SK-N-SH (cell line): ENCODE data around the gene HARS1. TPM values are rescaled to one million over a fixed set of nuclear protein-coding genes. Genes with fewer than 3 reads are reported as not detected.

Source experiments
- CTCF ChIA-PET: fragments of 300-600, 350-600 bp; formaldehyde crosslinking; extraction: SDS; loops from one replicate; lab custom pipeline; 2021; lab: Yijun Ruan, JAX
- POLR2A ChIA-PET: fragments of 350-600 bp; sonication (Branson Sonifier 250); formaldehyde crosslinking; extraction: SDS; loops from one replicate; lab custom pipeline; 2020; ENCODE audit warnings: antibody characterized with exemption, inconsistent platforms; lab: Yijun Ruan, JAX
- DNase-seq: peaks from one replicate; pipeline ENCODE4 v3.0.0; 2012
- H2AFZ ChIP-seq: fragments of 200-600 bp; sonication (generic); 2 replicates; pipeline ENCODE4 v1.8.1; 2016; ENCODE audit warnings: antibody characterized with exemption, mild to moderate bottlenecking, low read depth
- H3F3A ChIP-seq: fragments of 200-600 bp; sonication (generic); replicated peaks from 2 replicates; pipeline ENCODE3; 2016; ENCODE audit warnings: antibody characterized with exemption, mild to moderate bottlenecking; ENCODE audit not compliant: insufficient read depth
- H3K27ac ChIP-seq, 2 experiments: fragments of 200-500 bp in 1 of 2; fragments of 200-600 bp in 1 of 2; sonication (Bioruptor generic) in 1 of 2; sonication (generic), shearing (Covaris generic) in 1 of 2; 2 replicates each; pipeline versions ENCODE4 v1.5.1 to v1.6.1; 2014 to 2016; ENCODE audit warnings: low read depth in 2 of 2, inconsistent platforms in 1 of 2, low read length in 1 of 2, mild to moderate bottlenecking in 1 of 2, mixed read lengths in 1 of 2
- H3K27me3 ChIP-seq: fragments of 200-600 bp; sonication (generic), shearing (Covaris generic); 2 replicates; pipeline ENCODE4 v1.6.1; 2016; ENCODE audit warnings: mixed run types; ENCODE audit not compliant: insufficient read depth
- H3K36me3 ChIP-seq, 2 experiments: fragments of 200-500 bp in 1 of 2; fragments of 200-600 bp in 1 of 2; sonication (Bioruptor generic) in 1 of 2; sonication (generic) in 1 of 2; replicated peaks in 1 of 2; 2 replicates each; pipeline versions ENCODE3 to v1.5.1; 2014 to 2016; ENCODE audit warnings: low read length in 1 of 2, mild to moderate bottlenecking in 1 of 2; ENCODE audit not compliant: insufficient read depth in 2 of 2, control insufficient read depth in 1 of 2
- H3K4me1 ChIP-seq, 2 experiments: fragments of 200-500 bp in 1 of 2; fragments of 200-600 bp in 1 of 2; sonication (Bioruptor generic) in 1 of 2; sonication (generic), shearing (Covaris generic) in 1 of 2; 2 replicates each; pipeline versions ENCODE4 v1.5.1 to v1.6.1; 2014 to 2016; ENCODE audit warnings: low read depth in 1 of 2, low read length in 1 of 2, mixed run types in 1 of 2; ENCODE audit not compliant: insufficient read depth in 2 of 2, control insufficient read depth in 1 of 2
- H3K4me2 ChIP-seq: fragments of 200-600 bp; sonication (generic), shearing (Covaris generic); 2 replicates; pipeline ENCODE4 v1.6.1; 2017; ENCODE audit warnings: mixed run types
- H3K4me3 ChIP-seq, 2 experiments: fragments of 200-500 bp in 1 of 2; fragments of 200-600 bp in 1 of 2; sonication (Bioruptor generic) in 1 of 2; sonication (generic), shearing (Covaris generic) in 1 of 2; 2 replicates each; pipeline versions ENCODE4 v1.5.1 to v1.8.1; 2014 to 2016; ENCODE audit warnings: low read depth in 2 of 2, inconsistent platforms in 1 of 2, low read length in 1 of 2, mild to moderate bottlenecking in 1 of 2, mixed read lengths in 1 of 2, moderate library complexity in 1 of 2
- H3K79me2 ChIP-seq: fragments of 200-600 bp; sonication (generic); 2 replicates; pipeline ENCODE4 v1.8.1; 2017; ENCODE audit warnings: mild to moderate bottlenecking; ENCODE audit not compliant: insufficient read depth
- H3K9ac ChIP-seq: fragments of 200-600 bp; sonication (generic); 2 replicates; pipeline ENCODE4 v1.6.1; 2017; ENCODE audit warnings: mixed run types
- H3K9me2 ChIP-seq: fragments of 200-600 bp; sonication (generic); 2 replicates; pipeline ENCODE4 v1.6.1; 2017; ENCODE audit warnings: mixed run types
- H3K9me3 ChIP-seq: fragments of 200-600 bp; sonication (generic); 2 replicates; pipeline ENCODE4 v1.6.1; 2017; ENCODE audit warnings: mixed run types, mild to moderate bottlenecking, moderate library complexity
- H4K20me1 ChIP-seq: fragments of 200-600 bp; sonication (generic); 2 replicates; pipeline ENCODE4 v1.6.1; 2017; ENCODE audit warnings: mild to moderate bottlenecking, mixed run types; ENCODE audit not compliant: insufficient read depth
- CHD2 ChIP-seq: fragments of 150-350 bp; IDR thresholded peaks from 2 replicates; pipeline ENCODE4 v1.6.1; 2018; ENCODE audit warnings: low read length; ENCODE audit not compliant: partially characterized antibody
- CTCF ChIP-seq: fragments of 200-600 bp; sonication (generic); IDR thresholded peaks from 2 replicates; pipeline ENCODE4 v1.6.1; 2017; ENCODE audit warnings: antibody characterized with exemption, mild to moderate bottlenecking, moderate library complexity
- EP300 ChIP-seq, 2 experiments: IDR thresholded peaks; 2 replicates each; pipeline versions ENCODE4 v1.4.0 to v1.6.1; 2012; ENCODE audit warnings: borderline replicate concordance in 1 of 2, low read depth in 1 of 2, low read length in 1 of 2
- EZH2phosphoT487 ChIP-seq: fragments of 200-600 bp; sonication (generic); IDR thresholded peaks from 2 replicates; pipeline ENCODE4 v1.6.1; 2017; ENCODE audit warnings: low read depth, mixed run types, mild to moderate bottlenecking, antibody characterized with exemption, moderate library complexity, borderline replicate concordance
- FOSL2 ChIP-seq: IDR thresholded peaks from 2 replicates; pipeline ENCODE4 v1.4.0; 2012; ENCODE audit warnings: low read depth, mild to moderate bottlenecking, moderate library complexity, borderline replicate concordance
- FOXJ3 ChIP-seq: sonication (generic); formaldehyde crosslinking; IDR thresholded peaks from 2 replicates; pipeline ENCODE4 v1.5.1; 2020; ENCODE audit warnings: mild to moderate bottlenecking, missing genetic modification reagents
- FOXM1 ChIP-seq: IDR thresholded peaks from 2 replicates; pipeline ENCODE4 v1.4.0; 2012; ENCODE audit warnings: low read depth, mild to moderate bottlenecking
- GABPA ChIP-seq: IDR thresholded peaks from 2 replicates; pipeline ENCODE4 v1.4.0; 2012; ENCODE audit warnings: low read depth, mild to moderate bottlenecking
- GATA2 ChIP-seq: sonication (generic); formaldehyde crosslinking; IDR thresholded peaks from 2 replicates; pipeline ENCODE4 v1.5.0; 2020; ENCODE audit warnings: mild to moderate bottlenecking, missing genetic modification reagents
- MAX ChIP-seq: IDR thresholded peaks from 2 replicates; pipeline ENCODE4 v1.4.0; 2012; ENCODE audit warnings: low read depth
- MEF2A ChIP-seq: IDR thresholded peaks from 2 replicates; pipeline ENCODE4 v1.4.0; 2012; ENCODE audit warnings: low read depth, borderline replicate concordance
- NFIC ChIP-seq: IDR thresholded peaks from 2 replicates; pipeline ENCODE4 v1.4.0; 2012; ENCODE audit warnings: borderline replicate concordance
- RAD21 ChIP-seq: IDR thresholded peaks from 2 replicates; pipeline ENCODE4 v1.6.1; 2012; ENCODE audit warnings: mild to moderate bottlenecking, low read length
- RFX5 ChIP-seq: IDR thresholded peaks from 2 replicates; pipeline ENCODE4 v1.6.1; 2012; ENCODE audit warnings: mild to moderate bottlenecking, improper control_type of control experiment, low read length
- RXRA ChIP-seq: IDR thresholded peaks from 2 replicates; pipeline ENCODE4 v1.4.0; 2012; ENCODE audit warnings: low read depth, mild to moderate bottlenecking, borderline replicate concordance
- TAF1 ChIP-seq: IDR thresholded peaks from 2 replicates; pipeline ENCODE4 v1.6.1; 2012; ENCODE audit warnings: low read depth, mild to moderate bottlenecking, low read length, moderate library complexity, borderline replicate concordance
- TCF12 ChIP-seq: IDR thresholded peaks from 2 replicates; pipeline ENCODE4 v1.4.0; 2012
- TEAD4 ChIP-seq: IDR thresholded peaks from 2 replicates; pipeline ENCODE4 v1.4.0; 2012; ENCODE audit warnings: mild to moderate bottlenecking, borderline replicate concordance; ENCODE audit not compliant: insufficient read depth
- YY1 ChIP-seq: IDR thresholded peaks from 2 replicates; pipeline ENCODE4 v1.4.0; 2012; ENCODE audit warnings: low read depth, mild to moderate bottlenecking
- WGBS: methylation state at CpG from one replicate; pipeline ENCODE4 v1.1.6; 2017; ENCODE audit warnings: low lambda C conversion rate; 5-methylcytosine and 5-hydroxymethylcytosine counted together
- polyA plus RNA-seq, 3 experiments: library from polyadenylated mRNA; depleted of rRNA; stranded (reverse); fragments of >200 nt; gene quantifications; 2 replicates each; pipeline ENCODE4 v1.2.3, GENCODE V29; 2012

Gene HARS1
- polyA plus RNA-seq, 1 of the 3 experiments (the other 2 are of a cell fraction) = 124 TPM

- H3K9ac ChIP-seq = no peak overlapping the region
- H3K36me3 ChIP-seq = no peaks in the 10 kb centered on the region
- DNase-seq = no peak
- no peak for TF ChIP-seq RAD21
- no peak for TF ChIP-seq CHD2
- TF ChIP-seq TAF1 = no peak
- TF ChIP-seq MEF2A = no peak
- TF ChIP-seq GATA2 (CRISPR knock-in tag) = no peak
- no peak for TF ChIP-seq NFIC
- no peak for TF ChIP-seq FOXM1
- TF ChIP-seq MAX = no peak
- no peak for TF ChIP-seq GABPA
- no peak for TF ChIP-seq CTCF
- no peak for TF ChIP-seq TCF12
- no peak for TF ChIP-seq EP300 (IDR thresholded peaks at IDR 0.05; ENCODE audit: borderline replicate concordance in 1 of 2, low read depth in 1 of 2, low read length in 1 of 2)
- TF ChIP-seq FOXJ3 = no peak
- TF ChIP-seq RFX5 = no peak
- TF ChIP-seq RXRA = no peak
- no peak for TF ChIP-seq EZH2phosphoT487
- TF ChIP-seq YY1 = no peak
- TF ChIP-seq FOSL2 = no peak
- TF ChIP-seq TEAD4 = no peak
- no peak overlapping the region for H2AFZ ChIP-seq
- no peak overlapping the region for H3K4me3 ChIP-seq
- H3K4me2 ChIP-seq = no peak overlapping the region
- H4K20me1 ChIP-seq = no peaks in the 10 kb centered on the region
- no peak overlapping the region for H3K27ac ChIP-seq
- no peaks in the 10 kb centered on the region for H3K27me3 ChIP-seq
- no peaks in the 10 kb centered on the region for H3K9me3 ChIP-seq
- 43% methylated on average over 2 of the region's 2 CpGs for WGBS
- no peaks in the 10 kb centered on the region for H3K9me2 ChIP-seq
- ChIA-PET CTCF (interaction anchor here (1.1 to 1.5 kb wide), 2 partner anchors 8 to 9 kb away, joined by 3 to 5 read pairs; no protein-coding TSS in a partner anchor), POLR2A (interaction anchor here (0.6 kb wide), 1 partner anchor 18 kb away, joined by 3 read pairs; no protein-coding TSS in a partner anchor)
- H3K79me2 ChIP-seq = no peaks in the 10 kb centered on the region
- H3F3A ChIP-seq = no peaks in the 10 kb centered on the region
- H3K4me1 ChIP-seq = no peaks in the 10 kb centered on the region
Measured at GRCh38 chr5:140630292-140631035, 60.7 kb downstream of the HARS1 start.
